ENCODE results near the gene SMARCD3.
A peak's percentile ranks its signal among the peaks of the same experiment; 100 is the strongest.

The SMARCD3 gene

GRCh38 chr7:151233804-151234203 lies 14.7 kb downstream of the SMARCD3 start:
- DNase-seq, result no peak

GRCh38 chr7:151232917-151233701 lies 15.4 kb downstream of the SMARCD3 start:
- DNase-seq, result no peak

DNA sequence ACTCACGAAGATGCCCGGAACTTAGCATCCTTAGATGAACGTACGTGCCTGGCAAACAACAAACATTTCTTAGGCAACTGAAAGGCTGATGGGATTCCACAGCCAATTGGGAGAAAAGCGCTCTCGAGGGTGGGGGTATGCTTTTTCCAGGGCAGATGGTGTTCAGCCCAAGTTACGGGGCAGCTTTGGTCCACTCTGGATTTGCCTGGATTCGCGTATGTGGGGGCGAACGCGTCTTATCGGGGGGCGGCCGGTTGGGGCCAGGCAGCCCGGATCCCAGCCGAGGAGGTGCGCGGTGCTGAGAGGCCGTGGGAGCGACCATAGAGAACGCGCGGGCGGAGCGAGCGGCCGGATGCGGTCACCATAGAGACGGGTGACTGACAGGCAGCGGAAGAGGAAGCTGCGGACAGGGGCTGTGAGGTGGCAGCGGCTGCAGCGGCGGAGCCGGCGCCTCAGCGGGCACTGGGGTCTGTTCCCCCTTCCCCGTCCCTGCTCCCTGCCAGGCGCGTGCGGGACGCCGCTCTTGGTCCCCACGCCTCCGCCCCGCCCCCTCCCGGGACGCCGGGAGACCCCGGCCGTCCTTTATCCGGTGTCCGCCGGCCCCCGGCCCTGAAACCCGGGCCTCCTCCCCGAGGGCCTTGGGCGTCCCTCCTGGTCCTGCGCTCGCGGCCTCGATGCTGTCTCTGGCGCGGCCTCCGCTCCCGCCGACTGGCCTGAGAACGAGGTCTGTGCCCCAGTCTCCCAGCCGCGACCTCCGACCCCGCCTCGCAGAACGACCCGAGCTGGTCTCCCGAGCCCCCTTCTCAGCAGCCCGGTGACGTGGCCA lies 16.2 kb downstream of the SMARCD3 start, which contains the start of gene CHPF2:
Gene CHPF2 (plus strand): TSS at position 393 of the 826 bp plus-strand sequence. CDS start 1,529 bp downstream, outside the sequence.
- peak; percentile 75 for DNase-seq

DNA sequence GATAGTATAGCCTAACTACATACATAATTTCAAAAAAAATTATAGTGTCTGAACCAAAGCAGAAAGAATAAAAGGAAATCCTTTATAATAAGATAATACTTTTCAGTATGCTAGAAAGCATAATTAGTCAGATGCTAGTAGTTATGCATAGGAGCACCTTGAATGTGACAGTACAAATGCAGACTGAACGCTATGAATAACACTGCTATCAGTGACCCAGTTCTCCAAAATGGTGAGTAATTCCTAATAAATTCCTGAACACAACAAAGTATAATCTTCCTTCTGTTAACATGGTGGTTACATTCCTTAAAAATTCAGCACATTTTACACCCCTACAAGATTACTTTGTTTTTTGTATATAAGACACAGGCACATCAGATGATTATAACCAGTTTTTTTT lies 17.4 kb downstream of the SMARCD3 start:
- no peak for DNase-seq

DNA sequence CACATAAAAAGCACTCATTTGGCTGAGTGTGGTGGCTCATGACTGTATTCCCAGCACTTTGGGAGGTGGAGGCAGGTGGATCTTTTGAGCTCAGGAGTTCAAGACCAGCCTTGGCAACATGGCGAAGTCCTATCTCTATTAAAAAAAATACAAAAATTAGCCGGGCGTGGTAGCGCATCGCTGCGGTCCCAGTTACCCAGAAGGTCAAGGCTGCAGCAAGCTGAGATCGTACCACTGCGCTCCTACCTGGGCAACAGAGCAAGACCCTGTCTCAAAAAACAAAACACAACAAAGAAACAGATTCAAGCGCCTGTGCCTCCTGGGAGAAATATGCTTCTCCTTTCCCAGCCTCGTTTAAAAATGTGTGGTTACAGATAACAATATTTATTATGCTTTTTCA lies 19.2 kb downstream of the SMARCD3 start:
- no peak for DNase-seq

GRCh38 chr7:151228024-151228866 lies 20.2 kb downstream of the SMARCD3 start:
- DNase-seq, result no peak

GRCh38 chr7:151226875-151227782 lies 21.4 kb downstream of the SMARCD3 start, which contains the start of gene ABCF2:
TSS of gene ABCF2 (minus strand) at chr7:151227205. CDS start at chr7:151226458, 747 bp downstream.
- DNase-seq, result peak; percentile 98

- no peak for DNase-seq
These were observed 22.0 kb downstream of the SMARCD3 start for GRCh38 chr7:151226560-151226874.

DNA sequence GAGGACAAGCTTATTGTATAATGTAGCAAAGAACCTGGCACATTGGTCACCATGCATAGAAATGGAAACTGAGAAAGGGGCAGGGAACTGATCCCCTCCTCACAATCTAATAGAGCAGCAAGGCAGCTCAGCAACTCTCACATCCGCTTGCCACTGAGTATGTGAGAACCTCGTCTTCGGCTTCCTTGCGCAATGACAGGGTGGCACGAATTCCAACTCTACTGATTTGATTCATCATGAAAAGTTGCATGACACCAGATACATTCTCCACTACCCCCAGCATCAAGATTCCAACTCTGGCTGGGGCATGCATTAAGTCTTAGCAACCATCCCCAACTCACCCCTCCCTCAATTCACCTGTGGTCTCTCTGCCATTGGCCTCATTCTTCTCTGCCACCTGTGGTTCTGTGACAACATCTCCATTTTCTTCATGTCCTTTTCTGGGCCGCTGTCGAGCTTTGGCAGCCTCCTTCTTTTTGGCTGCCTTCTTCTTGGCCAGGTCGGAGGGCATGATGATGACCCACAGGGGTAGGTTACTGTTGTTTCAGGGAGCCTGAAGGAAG lies 22.5 kb downstream of the SMARCD3 start:
- DNase-seq, result no peak

DNA sequence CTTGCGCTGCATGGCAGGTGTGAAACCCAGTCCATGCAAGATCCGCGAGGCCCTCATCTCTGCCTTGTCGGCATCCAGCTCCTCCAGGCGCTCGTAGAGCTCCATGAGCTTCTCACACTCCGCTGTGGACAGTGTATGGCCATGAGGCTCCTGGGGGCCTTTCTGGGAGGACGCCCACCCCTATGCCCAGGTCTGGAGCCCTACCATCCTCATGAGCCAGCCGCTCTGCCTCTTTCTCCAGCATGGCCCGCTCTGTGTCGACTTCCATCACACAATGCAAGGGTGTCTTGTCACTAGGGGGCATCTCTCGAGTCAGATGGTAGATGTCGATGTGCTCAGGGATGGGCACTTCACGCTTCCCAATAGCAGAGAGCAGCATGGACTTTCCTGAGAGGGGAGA lies 24.8 kb downstream of the SMARCD3 start:
- DNase-seq, result no peak

- DNase-seq, result no peak
These were observed 30.3 kb downstream of the SMARCD3 start for GRCh38 chr7:151218170-151218569.

DNA sequence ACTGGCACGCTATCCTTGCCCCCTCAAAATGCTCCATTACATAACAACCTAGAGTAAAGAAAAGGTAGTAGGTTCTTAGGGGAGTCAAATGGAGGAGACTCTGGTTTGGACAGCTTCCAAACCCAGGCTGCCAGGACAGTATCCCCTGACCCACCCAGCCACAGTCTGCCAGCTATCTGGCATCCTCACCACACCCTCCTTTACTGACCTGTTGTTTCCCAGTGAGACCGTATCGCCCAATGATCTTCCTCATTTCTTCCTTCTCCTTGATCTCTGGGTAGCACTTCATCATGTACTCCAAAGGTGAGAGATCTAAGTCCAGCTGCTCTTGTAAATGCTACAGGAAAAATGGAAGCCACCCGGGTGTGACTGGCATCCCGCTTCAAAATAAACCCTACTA lies 33.1 kb downstream of the SMARCD3 start:
- no peak for DNase-seq

- DNase-seq, result no peak
These were observed 34.7 kb downstream of the SMARCD3 start for GRCh38 chr7:151213826-151214225.

- DNase-seq, result no peak
These were observed 35.9 kb downstream of the SMARCD3 start for GRCh38 chr7:151212626-151213025.

DNA sequence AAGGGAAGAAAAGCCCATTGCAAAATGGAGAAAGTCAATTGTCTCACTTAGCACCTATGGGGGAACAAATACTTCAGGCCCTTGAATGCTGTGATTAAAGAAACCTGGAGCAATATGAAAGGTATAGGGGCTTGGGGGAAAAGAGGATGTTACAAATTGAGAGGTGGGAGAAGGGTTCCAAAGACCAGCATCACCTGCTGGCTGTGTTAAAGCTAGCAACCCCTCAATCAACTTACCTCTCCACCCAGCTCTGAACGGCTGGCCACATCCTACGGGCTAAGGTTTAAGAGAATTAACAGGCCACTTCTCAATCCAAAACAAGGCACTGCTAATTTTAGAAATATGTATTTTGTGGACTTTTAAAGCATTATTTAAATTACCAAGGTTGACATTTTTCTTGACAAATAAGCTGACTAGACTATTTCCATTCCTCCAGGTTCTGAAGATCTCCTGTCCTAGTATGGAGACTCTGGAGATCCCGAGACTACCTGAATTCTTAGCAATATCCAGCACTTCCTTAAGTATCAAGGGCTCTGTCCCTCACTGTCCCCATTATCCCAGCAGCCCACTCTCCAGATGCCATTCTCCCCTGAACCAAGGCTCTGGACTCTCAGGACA lies 37.2 kb downstream of the SMARCD3 start:
- no peak for DNase-seq

DNA sequence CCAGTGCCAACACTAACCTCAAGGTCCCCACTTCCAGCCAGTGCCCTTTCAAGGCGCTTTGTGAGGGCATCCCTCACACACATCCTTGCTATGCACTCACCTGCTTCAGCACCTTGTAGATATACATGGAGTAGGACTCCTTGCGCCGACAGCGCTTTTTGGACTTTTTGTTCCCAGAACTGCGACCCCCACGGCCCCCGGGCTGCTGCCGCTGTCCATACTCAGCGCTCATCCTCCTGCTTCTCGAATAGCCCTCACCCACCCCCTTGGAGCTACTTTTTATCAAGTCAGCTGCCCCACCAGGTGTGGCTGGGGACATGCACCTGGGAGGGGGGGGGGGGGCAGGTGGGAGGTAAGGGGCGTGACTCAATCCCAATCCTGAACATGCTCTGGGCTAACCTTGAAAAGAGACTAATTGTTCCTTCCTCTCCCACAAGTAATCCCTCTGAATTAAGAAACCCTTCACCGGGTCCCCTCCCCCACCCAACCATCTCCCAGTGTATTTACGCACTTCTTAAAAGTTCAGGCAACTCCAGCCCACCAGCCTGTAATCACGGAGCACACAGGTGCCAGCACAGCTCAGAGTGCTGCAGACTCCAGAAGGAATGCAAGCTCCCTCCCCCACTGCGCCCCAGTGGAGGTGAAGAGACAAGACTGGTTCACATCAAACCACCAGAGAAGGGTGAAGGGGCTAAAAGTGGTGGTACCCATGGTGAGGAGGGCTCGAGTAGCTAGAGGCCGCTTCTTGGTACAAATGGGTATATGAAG lies 38.2 kb downstream of the SMARCD3 start, which contains the start of gene H2BK1:
Gene H2BK1 (minus strand): TSS at position 402 of the 768 bp plus-strand sequence. CDS start 170 bp downstream, at position 232.
- DNase-seq, result no peak

DNA sequence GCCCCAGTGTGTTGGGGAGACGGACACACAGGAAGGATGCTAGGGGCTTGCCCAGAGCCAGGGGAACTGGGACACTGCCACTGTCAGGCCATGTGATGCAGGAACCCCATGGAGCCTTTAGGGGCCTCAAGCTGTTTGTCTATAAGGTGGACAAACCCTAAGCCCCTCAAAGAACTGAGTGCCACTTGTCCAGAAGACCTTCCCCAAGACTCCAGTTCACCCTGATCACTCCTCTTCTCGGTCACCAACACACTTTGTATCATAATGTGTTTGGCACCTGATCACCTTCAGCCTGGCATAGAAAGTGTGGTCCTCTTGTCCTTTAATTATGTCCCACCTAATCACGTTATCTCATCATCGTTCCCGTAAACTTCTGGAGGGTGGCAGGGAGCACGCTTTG lies 38.9 kb downstream of the SMARCD3 start:
- DNase-seq, result no peak

DNA sequence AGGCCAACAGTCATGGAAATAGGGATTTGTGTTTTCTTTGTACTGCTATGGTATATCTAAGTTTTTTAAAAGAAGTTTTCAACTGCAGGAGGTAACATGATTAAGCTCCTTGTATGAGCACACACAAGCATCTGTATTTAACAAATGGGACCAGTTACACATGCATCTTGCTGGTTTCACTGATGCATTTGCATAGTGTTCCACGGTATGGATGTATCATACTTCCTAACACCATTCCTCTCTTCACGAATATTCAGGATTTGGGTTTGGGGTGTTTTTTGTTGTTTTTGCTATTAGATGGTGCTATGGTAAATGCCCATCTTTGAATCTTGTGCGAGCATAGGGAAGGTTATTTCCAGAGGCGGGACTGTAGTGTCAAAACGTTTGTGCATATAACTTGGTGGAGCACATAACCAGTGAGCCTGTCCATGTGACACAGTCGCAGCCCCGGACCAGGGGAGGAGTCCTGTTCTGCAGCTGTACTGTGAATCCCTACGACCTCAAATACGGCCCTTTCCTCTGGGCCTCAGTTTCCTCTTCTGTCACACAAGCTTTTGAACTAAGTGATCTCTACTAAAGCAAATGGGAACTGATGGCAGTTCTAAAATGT lies 40.1 kb downstream of the SMARCD3 start:
- DNase-seq, result no peak

GRCh38 chr7:151207804-151208203 lies 40.7 kb downstream of the SMARCD3 start:
- no peak for DNase-seq

- DNase-seq, result no peak
These were observed 41.2 kb downstream of the SMARCD3 start for GRCh38 chr7:151207315-151207714.
